NCI-H2196 (cell line): ENCODE data around the gene AMBN.
"Not testable (repeated sequence)": the region's sequence is repeated elsewhere in the genome, so short reads cannot be mapped to it uniquely, and the experiment has no call there.

ENCODE experiments used
- DNase-seq: peaks from one replicate; lab custom pipeline; 2025; ENCODE audit not compliant: unreplicated experiment; lab: John Stamatoyannopoulos, UW

Gene AMBN

DNA sequence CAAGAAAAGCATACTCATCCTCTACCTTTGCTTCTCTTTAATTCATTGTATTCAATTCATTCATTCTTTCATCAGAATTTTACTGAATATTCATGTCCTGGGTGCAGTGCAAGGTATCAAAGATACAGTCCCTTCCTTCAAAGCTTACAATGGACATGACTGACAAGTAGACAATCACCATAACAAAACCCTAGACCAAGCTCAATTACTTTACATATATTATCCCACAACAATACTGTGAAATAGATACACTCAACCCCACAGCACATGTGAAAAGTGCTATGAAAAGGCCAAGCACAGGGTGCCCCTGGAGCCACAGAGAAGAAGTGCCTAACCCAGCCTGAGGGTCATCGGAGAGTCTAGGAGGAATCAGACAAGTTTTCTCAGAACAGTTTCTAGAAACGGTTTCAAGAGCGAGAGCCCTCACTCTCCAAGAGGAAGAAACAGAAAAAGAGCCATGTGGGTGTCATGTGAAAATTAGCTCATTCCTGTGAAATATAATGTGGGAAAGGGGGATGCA is 15.3 kb downstream of the AMBN start:
- no peak for DNase-seq

DNA sequence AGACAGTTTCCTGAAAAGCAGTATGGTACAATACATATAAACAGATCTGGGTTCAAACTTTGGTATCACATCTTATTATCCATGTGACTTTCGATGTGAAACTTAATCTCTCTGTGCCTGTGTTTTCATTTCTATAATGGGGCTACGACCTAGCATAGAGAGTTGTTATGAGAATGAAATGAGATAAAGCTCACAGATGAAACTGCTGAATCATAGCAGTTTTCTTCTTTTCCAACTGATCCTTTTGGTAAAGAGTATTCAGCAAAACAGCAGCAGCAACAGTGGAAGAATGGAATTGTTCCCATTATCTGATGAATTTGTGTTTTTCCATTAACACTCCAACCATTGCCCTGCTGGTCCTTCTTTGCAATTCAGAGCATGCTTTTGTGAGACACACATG is 16.3 kb downstream of the AMBN start:
- DNase-seq, result no peak

DNA sequence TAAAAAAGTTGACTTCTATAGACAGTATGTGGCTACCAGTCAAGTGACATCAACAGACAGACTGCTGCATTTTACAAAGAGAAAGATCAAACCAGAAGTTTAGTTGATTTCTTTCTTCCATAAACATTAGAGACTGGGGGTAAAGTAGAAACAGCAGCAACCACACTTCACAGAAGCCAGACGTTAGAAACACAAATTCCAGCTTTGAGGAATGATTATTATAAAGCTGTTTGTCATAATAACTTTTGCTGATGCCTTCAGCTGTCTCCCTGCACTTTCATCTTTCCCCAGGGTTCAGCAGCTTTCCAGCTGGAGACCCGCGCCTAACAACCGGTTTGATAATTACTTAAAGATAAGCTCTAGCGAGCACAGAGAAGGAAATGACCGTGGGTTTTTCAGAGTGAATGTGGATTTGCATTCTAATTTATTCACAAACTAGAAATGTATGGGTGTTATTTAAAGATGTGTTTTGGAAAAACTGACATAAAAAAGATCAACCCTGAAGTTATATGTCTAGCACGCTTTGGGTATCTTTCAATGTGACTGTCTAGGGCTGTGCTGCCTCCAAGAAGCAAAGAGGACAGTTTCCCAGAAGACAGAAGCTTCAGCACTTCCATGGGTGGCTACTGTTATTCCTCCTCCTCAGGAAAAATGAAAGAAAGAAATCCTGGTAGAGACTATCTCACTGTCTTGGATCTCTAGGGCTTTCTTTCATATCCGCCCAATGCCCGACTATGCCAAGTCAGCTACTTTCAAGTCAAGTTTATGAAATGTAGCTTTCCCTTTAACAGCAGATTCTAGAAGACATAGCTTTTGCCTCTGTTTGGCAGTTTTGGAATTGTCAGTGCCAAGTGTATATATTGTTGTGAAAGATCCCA is 21.5 kb downstream of the AMBN start:
- DNase-seq, result no peak

DNA sequence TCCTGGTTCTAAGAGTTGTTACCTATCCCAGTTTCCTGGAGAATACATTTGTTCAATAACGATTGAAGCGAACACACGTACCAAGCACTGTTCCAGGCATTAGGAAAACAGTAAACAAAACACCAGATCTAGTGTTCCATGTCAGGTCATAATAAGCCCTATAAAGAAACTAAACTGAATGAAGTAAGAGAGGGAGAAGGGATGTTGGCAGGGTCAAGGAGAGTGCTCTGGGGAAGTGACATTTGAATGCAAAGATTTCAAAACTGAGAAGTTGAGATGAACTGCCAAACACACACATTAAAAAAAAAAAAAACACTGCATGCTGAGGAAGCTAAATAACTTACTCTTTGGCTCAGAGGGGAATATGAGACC is 22.1 kb downstream of the AMBN start:
- DNase-seq, result no peak

DNA sequence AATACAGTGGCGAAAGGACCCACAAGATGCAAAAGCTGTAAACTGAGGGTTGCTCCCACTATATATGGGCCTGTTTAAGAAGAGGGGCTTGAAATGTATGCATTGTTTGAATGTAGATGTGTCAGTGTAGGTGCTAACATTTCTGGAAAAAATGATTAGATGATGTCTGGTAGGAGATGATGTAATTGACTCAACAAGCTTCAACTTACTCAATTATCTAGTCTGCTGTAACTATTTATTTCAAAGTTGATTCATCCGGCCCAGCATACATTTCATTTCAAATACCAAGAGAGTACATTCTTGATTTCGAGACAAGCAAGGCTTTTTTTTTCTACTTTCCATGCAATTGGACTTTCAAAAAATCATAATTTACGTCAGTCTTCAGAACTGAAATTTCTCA is 27.2 kb downstream of the AMBN start:
- DNase-seq, result no peak

DNA sequence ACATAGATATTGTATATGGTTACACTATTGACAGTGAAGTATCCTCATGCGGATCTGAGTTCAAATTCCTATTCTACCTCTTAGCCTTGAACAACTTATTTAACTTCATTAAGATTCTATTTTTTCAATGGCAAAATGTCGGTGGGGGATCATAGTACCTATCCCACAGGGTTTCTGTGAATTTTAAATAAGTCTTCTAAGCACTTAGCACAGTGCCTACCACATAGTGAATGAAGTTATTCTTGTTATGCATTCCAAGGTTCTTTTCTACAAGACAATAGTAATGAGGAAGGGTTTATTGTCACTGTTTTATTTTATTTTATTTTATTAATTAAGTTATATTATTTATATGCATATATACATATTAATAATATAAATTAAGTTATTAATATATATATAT is 27.7 kb downstream of the AMBN start:
- no peak for DNase-seq

DNA sequence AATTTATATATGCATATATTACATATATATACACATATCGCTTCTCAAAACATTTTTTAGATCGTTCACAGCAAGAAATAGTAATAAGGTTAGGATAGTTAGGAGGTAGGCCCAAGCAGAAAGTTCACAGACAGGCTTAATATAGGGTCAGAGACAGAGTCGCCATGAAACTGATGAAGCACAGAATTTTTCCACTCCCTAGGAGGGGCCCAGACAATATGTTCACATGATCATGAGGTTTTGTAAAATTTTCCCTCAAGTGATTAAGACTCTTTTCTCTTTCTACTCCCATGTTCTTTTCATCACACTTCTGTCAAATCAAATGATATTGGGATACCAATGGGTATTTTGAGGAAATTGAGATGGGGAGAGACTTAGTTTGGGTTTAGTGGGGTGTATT is 31.3 kb downstream of the AMBN start:
- DNase-seq, result no peak

DNA sequence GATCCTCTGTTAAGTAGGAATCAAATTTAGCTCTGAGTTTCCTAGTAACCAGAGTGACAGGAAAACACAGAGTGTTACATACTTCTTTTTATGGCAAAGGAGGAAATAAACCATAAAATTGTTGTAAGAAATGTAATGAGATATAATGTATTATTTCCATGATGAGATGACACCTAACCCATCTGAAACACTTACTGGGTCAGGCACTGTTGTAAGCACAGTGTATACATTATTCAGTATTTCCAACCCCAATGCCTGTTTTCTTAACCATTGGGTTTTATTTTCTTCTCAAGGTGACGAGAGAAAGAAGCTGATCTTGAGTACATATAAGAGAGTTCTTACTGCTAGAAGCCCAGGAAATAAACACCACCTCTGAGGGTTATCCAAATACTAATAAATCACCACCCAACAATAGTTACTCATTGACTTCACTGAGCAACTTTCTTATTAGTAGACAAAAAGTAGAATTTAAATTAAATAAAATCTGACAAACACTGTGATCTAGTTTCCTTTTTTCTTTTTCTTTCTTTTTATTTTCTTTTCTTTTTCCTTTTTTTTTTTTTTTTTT is 32.3 kb downstream of the AMBN start:
- no peak for DNase-seq

DNA sequence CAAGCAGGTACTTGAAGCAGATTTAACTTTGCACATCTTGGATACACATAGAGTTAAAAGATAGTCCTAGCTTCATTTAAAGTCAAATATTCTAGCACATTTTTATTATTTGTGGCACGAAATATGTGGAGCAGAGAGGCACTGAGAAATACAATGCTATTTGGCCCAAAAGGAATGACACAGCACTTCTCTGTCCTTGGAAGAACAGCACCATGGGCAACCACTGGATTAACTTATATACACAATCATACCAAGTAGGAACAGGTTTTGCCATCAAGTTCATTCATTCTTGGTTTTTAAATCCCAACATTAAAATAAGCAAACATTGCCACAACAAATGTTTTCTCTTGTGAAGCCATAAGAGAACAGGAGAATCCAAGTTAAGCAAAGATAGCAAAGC is 35.6 kb downstream of the AMBN start:
- DNase-seq, result no peak

DNA sequence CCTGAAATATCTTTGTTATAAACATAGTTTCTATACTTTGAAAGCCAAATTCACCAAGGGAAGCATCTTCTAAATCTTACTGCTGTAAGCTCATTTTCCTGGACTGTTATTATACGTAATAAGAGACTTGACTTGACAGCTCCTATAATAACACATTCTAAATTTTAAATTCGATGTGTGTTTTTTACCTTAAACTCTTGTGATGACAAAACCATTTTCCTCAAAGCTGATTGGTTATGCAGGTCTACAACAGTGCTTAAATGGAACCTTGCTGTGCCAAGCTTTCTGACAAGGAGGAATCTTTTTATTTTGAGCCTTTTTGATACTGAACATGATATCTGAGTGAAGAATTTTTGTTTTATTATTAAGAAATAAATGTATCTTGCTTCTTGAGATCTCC is 36.4 kb downstream of the AMBN start, which contains the start of gene ENAM:
Gene ENAM (plus strand): TSS at position 301 of the 400 bp plus-strand sequence. CDS start 757 bp downstream, outside the sequence.
- DNase-seq, result no peak

DNA sequence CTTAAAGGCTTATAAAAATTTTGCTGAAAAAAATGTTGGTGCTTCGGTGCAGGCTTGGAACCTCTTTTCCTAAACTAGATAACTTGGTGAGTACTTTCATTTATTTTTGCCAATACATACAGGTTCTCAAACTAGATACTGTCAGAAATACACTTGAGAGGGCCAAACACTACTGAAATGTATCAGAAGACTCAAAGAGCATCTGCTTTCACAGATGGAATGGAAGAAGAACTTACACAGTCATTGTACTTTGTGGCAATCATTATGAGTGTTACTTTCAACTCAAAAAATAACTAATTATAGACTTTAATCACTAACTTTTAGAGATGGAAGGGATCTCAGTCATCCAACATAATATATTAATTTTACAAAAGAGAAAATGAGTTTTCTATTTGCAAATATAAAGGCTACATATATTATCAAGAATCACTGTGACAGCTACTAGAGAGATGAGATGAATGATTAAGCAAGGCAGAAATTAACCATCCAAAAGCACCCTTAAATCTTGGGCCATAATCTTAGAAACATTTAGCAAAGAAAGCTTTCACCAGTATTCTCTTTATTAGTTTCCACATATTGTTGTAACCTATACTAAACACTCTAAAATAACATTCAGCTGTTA is 37.5 kb downstream of the AMBN start:
- no peak for DNase-seq

DNA sequence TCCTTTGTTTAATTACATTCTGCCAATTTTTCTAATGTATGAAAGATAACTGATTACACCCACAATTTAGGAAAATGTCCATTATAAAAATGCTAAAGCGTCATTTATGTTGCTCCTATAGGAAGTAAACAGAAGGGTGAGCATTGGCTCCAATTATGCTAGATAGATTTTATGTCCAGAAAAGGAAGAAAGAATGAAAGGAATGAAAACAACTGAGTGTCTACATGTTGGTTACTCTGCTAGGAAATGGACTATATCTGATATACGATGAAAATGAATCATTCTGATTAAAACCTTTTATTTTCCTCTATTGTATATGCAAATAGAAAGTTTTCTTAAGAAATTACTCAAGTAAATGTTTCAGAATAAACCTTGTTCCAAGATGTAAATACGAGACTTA is 38.1 kb downstream of the AMBN start:
- no peak for DNase-seq

DNA sequence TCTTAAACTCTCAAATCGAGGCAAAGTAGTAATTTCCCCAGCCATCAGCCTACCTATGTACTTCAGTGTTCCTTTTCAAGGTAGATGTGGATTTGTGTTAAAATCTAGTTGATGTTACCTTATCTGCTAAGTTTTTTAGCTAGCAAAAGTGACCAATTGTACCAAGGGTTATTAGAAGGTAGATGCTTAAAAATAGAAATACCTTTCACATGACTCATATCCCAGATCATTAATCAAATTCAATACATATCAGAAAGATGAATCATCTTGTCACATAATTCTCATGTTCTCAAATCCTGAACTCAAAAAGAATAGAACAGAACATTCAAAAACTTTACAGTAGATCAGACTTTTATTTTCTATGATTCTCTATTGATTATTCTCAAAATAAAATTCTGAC is 40.0 kb downstream of the AMBN start:
- DNase-seq, result no peak

DNA sequence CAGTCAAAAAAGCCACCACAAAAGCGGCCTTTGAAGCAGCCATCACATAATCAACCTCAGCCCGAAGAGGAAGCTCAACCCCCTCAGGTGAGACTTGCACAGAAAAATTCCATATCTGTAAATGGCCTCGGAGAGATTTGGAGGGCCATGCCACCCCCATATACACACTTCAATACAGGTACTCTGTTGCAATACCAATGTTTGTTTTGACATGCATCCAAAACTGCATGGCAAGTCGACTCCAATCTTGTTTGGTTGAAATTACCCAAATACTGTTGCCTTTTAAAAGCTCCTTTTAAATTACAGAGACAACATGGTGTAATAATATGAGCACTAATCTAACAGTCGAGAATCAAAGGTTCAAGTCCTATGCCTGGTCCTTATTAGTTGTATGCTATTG is 42.4 kb downstream of the AMBN start:
- no peak for DNase-seq

DNA sequence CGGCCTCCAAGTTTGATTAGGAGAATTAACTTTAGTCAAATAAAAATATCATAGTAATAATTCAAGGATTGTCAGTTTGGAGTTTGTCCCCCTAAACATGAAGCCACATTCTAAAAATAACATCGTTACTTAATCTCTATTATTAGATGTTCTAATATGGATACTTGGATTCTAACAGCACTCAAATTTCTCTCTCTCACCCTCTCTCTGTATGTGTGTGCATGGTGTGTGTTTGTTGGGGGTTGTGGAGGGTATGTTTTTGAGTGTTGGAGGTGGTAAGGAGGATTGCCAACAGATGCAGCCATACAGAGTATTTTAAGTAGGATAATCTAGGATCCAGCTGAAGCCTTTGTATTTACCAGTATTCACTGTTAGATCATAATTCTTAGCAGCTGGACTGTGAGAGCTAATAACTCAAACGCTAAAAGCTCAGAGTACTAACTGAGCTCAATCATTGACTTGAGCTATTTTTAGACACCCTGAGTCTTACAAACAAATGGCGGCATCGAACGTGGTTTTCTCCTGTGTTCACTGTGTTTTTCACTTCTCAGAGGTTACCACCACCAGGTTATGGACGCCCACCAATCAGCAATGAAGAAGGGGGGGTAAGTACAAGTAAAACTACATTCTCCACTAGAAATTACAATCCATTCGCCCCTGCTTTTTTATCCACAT is 45.3 kb downstream of the AMBN start:
- no peak for DNase-seq

DNA sequence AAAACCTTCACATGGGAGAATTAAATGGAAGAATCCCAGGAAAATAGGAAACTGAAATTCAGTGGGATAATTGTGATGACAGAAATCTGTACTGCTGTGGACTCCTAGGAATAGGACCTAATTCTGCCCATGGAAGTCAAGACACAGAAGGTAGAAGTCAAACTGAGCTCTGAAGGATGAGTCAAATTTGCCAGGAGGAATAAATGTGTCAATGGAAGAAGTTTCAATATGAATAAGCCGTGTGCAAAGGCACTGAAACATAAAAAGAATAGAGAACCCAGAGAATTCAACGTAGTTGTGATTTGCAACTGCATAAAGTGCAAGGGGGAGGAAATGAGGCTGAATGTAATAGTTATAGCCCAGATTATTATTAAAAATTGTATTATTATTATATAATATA is 48.1 kb downstream of the AMBN start:
- DNase-seq, result no peak

DNA sequence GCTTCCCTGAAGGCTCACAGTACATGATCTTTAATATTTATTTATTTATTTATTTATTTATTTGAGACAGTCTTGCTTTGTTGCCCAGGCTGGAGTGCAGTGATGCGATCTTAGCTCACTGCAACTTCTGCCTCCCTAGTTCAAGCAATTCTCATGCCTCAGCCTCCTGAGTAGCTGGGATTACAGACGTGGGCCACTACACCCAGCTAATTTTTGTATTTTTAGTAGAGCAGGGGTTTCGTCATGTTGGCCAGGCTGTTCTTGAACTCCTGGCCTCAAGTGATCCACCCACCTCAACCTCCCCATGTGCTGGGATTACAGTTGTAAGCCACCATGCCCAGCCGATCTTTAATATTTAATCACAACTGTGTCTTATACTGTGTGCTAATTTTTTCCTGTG is 58.7 kb downstream of the AMBN start:
- not testable (repeated sequence) for DNase-seq

DNA sequence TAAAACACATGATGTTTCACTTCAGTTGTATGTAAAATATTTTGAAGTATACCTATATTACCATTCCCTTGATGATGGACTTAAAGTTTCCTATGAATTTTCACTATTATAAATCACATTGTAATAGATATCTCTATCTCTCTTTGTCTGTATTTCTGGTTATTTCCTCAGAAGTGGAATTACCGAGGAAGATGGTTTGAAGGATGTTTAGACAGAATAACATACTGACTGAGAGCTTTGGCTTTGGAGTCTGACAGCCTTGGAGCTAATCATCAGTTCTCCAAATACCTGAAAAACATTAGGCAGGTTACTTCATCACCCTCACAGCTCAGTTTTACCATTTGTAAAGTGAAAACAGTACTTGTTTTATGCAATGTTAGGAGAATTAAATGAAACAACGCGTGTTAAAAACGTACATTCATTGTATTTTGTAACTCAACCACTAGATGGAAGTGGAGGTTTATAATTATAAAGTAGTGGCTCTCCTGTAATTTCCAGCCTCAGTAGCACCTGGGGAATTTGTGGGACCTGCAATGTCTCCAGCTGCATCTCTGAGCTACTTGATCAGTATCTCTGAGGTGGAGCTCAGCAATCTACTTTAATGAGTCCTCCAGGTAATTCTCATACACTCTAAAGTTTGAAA is 59.9 kb downstream of the AMBN start:
- peak; percentile 5 for DNase-seq

DNA sequence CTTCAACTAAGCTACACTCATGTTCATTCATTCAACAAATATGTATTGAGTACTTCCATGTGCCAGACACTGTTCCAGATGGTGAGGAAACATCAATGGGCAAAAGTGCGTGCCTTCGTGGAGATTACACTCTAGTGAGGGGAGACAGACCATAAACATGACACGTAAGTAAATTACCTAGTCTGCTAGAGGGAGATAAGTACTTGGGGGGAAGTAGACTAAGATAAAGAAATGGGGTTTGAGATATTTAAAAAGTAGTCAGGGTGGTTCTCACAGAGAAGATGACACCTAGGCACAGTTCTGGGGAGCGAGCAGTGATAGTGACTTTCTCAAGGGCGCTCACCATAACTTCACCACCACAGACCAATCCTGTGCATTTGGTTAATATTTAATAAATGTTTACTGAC is 62.6 kb downstream of the AMBN start:
- no peak for DNase-seq
